Measurements from ENCODE around the gene EMSY.

DNA sequence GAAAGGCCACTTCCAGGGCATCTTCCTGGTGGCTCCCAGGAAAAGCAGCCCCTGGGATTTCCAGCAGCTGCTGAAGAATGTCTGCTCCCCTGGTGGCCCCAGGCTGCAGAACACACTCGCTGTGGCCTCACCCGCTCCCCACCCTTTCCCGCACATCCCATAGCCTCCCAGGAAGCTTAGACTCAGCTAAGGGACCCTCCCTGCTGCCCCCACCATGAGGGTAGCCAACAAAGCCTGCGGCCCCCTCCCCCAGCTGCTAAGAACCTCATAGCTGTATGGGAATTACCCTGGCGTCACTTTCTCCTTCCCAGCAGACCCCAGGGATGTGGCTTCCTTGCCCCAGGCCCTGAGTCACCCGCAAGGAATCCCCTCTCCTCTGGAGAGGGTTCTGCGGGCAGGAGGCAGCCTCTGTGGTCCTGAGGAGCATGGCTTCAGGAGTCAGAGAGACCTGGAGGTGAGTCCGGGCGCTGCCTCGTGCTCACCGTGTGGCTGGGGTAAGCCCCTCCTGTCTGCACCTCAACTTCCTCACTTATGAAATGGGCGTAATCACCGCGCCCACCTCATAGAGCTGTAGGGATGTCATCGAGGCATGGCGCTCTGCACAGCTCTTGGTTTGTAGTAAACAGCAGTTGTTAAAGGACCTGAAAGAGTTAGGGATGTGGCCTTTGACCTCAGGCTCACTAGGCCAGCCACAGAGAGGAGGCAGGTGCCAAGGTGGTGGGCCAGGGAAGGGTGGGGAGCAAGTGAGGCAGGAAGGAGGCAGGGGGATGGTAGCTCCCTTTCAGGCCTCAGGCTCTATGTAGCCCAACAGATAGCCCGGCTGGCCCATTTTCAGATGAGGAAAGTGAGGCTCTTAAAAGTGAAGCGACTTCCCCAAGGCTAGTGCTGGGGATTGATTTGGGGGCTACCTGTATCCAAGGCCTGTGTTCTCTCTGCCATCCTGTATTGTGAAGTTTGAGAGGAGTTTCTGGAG, 154.5 kb downstream of the EMSY start:
- TF ChIP-seq ZKSCAN1 (IDR thresholded peaks at IDR 0.05; ENCODE audit: low read length), result no peak
- TF ChIP-seq FOXA1 (IDR thresholded peaks at IDR 0.05), result no peak
- TF ChIP-seq FOXA1 (CRISPR knock-in tag; IDR thresholded peaks at IDR 0.05), result no peak
- no peak for TF ChIP-seq ZFP36L1 (CRISPR knock-in tag; IDR thresholded peaks at IDR 0.05)
- no peak for TF ChIP-seq ZNF274 (CRISPR knock-in tag; IDR thresholded peaks at IDR 0.05)
- no peak for TF ChIP-seq CREB1 (IDR thresholded peaks at IDR 0.05)
- TF ChIP-seq CREB1 (CRISPR knock-in tag; IDR thresholded peaks at IDR 0.05), result no peak
- TF ChIP-seq, protein P1, sequence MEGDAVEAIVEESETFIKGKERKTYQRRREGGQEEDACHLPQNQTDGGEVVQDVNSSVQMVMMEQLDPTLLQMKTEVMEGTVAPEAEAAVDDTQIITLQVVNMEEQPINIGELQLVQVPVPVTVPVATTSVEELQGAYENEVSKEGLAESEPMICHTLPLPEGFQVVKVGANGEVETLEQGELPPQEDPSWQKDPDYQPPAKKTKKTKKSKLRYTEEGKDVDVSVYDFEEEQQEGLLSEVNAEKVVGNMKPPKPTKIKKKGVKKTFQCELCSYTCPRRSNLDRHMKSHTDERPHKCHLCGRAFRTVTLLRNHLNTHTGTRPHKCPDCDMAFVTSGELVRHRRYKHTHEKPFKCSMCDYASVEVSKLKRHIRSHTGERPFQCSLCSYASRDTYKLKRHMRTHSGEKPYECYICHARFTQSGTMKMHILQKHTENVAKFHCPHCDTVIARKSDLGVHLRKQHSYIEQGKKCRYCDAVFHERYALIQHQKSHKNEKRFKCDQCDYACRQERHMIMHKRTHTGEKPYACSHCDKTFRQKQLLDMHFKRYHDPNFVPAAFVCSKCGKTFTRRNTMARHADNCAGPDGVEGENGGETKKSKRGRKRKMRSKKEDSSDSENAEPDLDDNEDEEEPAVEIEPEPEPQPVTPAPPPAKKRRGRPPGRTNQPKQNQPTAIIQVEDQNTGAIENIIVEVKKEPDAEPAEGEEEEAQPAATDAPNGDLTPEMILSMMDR (CRISPR knock-in tag; IDR thresholded peaks at IDR 0.05), result no peak
